UCSD-AML1 (cell line): ENCODE measurements around the gene HSP90B1.

ENCODE experiments used
- DNase-seq: peaks from one replicate; lab custom pipeline; 2025; ENCODE audit not compliant: unreplicated experiment; lab: John Stamatoyannopoulos, UW

Gene HSP90B1

GRCh38 chr12:103929046-103929783 lies 995 bp upstream of the HSP90B1 start:
- peak; percentile 90 for DNase-seq

- DNase-seq: no peak
Measured at GRCh38 chr12:103929784-103930033, 501 bp upstream of the HSP90B1 start.

GRCh38 chr12:103930787-103931735 lies 851 bp downstream of the HSP90B1 start:
- DNase-seq: peak; percentile 29

GRCh38 chr12:103933237-103933636 lies 3.0 kb downstream of the HSP90B1 start:
- DNase-seq: no peak

- no peak for DNase-seq
Measured at GRCh38 chr12:103936679-103937078, 6.5 kb downstream of the HSP90B1 start.

GRCh38 chr12:103944964-103945363 lies 14.8 kb downstream of the HSP90B1 start:
- DNase-seq: no peak

- no peak for DNase-seq
Measured at GRCh38 chr12:103947871-103948555, 17.8 kb downstream of the HSP90B1 start.

GRCh38 chr12:103948746-103949406 lies 18.7 kb downstream of the HSP90B1 start:
- no peak for DNase-seq

- DNase-seq: no peak
Measured at GRCh38 chr12:103952497-103952896, 22.3 kb downstream of the HSP90B1 start.

- no peak for DNase-seq
Measured at GRCh38 chr12:103955811-103956508, 25.8 kb downstream of the HSP90B1 start.

- DNase-seq: no peak
Measured at GRCh38 chr12:103956509-103957027, 26.4 kb downstream of the HSP90B1 start.

GRCh38 chr12:103957865-103958388 lies 27.7 kb downstream of the HSP90B1 start:
- DNase-seq: no peak

GRCh38 chr12:103958621-103959020 lies 28.4 kb downstream of the HSP90B1 start:
- no peak for DNase-seq

GRCh38 chr12:103960616-103961227 lies 30.5 kb downstream of the HSP90B1 start:
- DNase-seq: no peak

GRCh38 chr12:103962493-103962892 lies 32.3 kb downstream of the HSP90B1 start:
- DNase-seq: no peak

- no peak for DNase-seq
Measured at GRCh38 chr12:103964805-103965204, 34.6 kb downstream of the HSP90B1 start.

GRCh38 chr12:103965255-103965589 lies 35.0 kb downstream of the HSP90B1 start:
- no peak for DNase-seq

- DNase-seq: peak; percentile 96
Measured at GRCh38 chr12:103965590-103966504, 35.6 kb downstream of the HSP90B1 start, which contains the start of gene TDG. TDG (plus strand) TSS chr12:103965872; CDS start chr12:103966038, 166 bp downstream.

- DNase-seq: no peak
Measured at GRCh38 chr12:103966736-103967135, 36.5 kb downstream of the HSP90B1 start.
